HEK293T (cell line): ENCODE results near the gene PLA2G15.

ENCODE experiments used
- CTCF ChIA-PET: fragments of 350-600 bp; formaldehyde crosslinking; extraction: SDS; loops from one replicate; lab custom pipeline; 2021; ENCODE audit warnings: antibody characterized with exemption, inconsistent platforms; lab: Yijun Ruan, JAX
- POLR2A ChIA-PET: fragments of 350-600 bp; formaldehyde crosslinking; extraction: SDS; loops from one replicate; lab custom pipeline; 2020; ENCODE audit warnings: antibody characterized with exemption, inconsistent platforms; lab: Yijun Ruan, JAX
- DNase-seq: peaks from one replicate; pipeline ENCODE4 v3.0.0; 2012; ENCODE audit warnings: mixed read lengths; ENCODE audit errors: extremely low spot score
- ARNT ChIP-seq: fragments of 450-650 bp; IDR thresholded peaks from 2 replicates; pipeline ENCODE4 v1.6.1; 2017; ENCODE audit warnings: mild to moderate bottlenecking
- BHLHE40 ChIP-seq: fragments of 450-650 bp; IDR thresholded peaks from 2 replicates; pipeline ENCODE4 v1.6.1; 2016; ENCODE audit warnings: mild to moderate bottlenecking, moderate library complexity, borderline replicate concordance
- CTBP1 ChIP-seq: fragments of 450-650 bp; IDR thresholded peaks from 2 replicates; pipeline ENCODE4 v1.6.1; 2016; ENCODE audit warnings: borderline replicate concordance
- ELF4 ChIP-seq: fragments of 450-650 bp; IDR thresholded peaks from 2 replicates; pipeline ENCODE4 v1.6.1; 2017; ENCODE audit warnings: antibody characterized with exemption
- FOXA1 ChIP-seq: fragments of 450-650 bp; IDR thresholded peaks from 2 replicates; pipeline ENCODE4 v1.6.1; 2016; ENCODE audit warnings: mild to moderate bottlenecking
- FOXK2 ChIP-seq: fragments of 450-650 bp; IDR thresholded peaks from 2 replicates; pipeline ENCODE4 v1.6.1; 2016; ENCODE audit warnings: mild to moderate bottlenecking
- FOXM1 ChIP-seq: fragments of 450-650 bp; IDR thresholded peaks from 2 replicates; pipeline ENCODE4 v1.6.1; 2017; ENCODE audit warnings: mild to moderate bottlenecking, borderline replicate concordance
- HDGF ChIP-seq: fragments of 450-650 bp; IDR thresholded peaks from 2 replicates; pipeline ENCODE4 v1.6.1; 2017; ENCODE audit warnings: antibody characterized with exemption, borderline replicate concordance
- L3MBTL2 ChIP-seq: fragments of 450-650 bp; conservative IDR thresholded peaks from 2 replicates; pipeline ENCODE4 v1.6.1; 2016; ENCODE audit warnings: mild to moderate bottlenecking
- LEF1 ChIP-seq: fragments of 450-650 bp; IDR thresholded peaks from 2 replicates; pipeline ENCODE4 v1.6.1; 2017; ENCODE audit warnings: mild to moderate bottlenecking, borderline replicate concordance
- NFRKB ChIP-seq: fragments of 450-650 bp; IDR thresholded peaks from 2 replicates; pipeline ENCODE4 v1.6.1; 2016; ENCODE audit warnings: mild to moderate bottlenecking, moderate library complexity
- PKNOX1 ChIP-seq: fragments of 450-650 bp; IDR thresholded peaks from 2 replicates; pipeline ENCODE4 v1.6.1; 2016
- SP1 ChIP-seq: fragments of 450-650 bp; IDR thresholded peaks from 2 replicates; pipeline ENCODE4 v1.6.1; 2017
- SUZ12 ChIP-seq: fragments of 450-650 bp; IDR thresholded peaks from 2 replicates; pipeline ENCODE4 v1.6.1; 2016; ENCODE audit warnings: mild to moderate bottlenecking
- TARDBP ChIP-seq: fragments of 450-650 bp; IDR thresholded peaks from 2 replicates; pipeline ENCODE4 v1.6.1; 2016
- ZNF384 ChIP-seq: fragments of 450-650 bp; IDR thresholded peaks from 2 replicates; pipeline ENCODE4 v1.6.1; 2016

Gene PLA2G15

GRCh38 chr16:68270353-68270752, 25.2 kb downstream of the PLA2G15 start:
- ChIA-PET CTCF (no interaction called here), POLR2A (no interaction called here)
- no peak for TF ChIP-seq L3MBTL2
- TF ChIP-seq ELF4, result no peak
- no peak for TF ChIP-seq LEF1
- TF ChIP-seq SP1, result no peak
- no peak for TF ChIP-seq BHLHE40
- TF ChIP-seq NFRKB, result no peak
- no peak for TF ChIP-seq TARDBP
- TF ChIP-seq FOXM1, result no peak
- no peak for TF ChIP-seq PKNOX1
- no peak for TF ChIP-seq CTBP1
- TF ChIP-seq ARNT, result no peak
- DNase-seq, result no peak

- no peak for DNase-seq
- ChIA-PET CTCF (interaction anchor here (1.3 to 1.4 kb wide), 2 partner anchors 9 to 55 kb away, joined by 3 to 5 read pairs; partner anchors contain the start of gene SLC7A6), POLR2A (interaction anchor here (0.8 to 1.3 kb wide), 2 partner anchors 11 to 12 kb away, joined by 3 read pairs; no protein-coding TSS in a partner anchor)
These were observed 27.5 kb downstream of the PLA2G15 start for GRCh38 chr16:68272507-68273209.

GRCh38 chr16:68273459-68273858, 28.3 kb downstream of the PLA2G15 start:
- ChIA-PET CTCF (interaction anchor here (1.3 to 1.4 kb wide), 2 partner anchors 9 to 54 kb away, joined by 3 to 5 read pairs; partner anchors contain the start of gene SLC7A6), POLR2A (interaction anchor here (1.3 kb wide), 1 partner anchor 10 kb away, joined by 3 read pairs; no protein-coding TSS in a partner anchor)
- TF ChIP-seq FOXM1, result no peak
- TF ChIP-seq LEF1, result no peak
- TF ChIP-seq L3MBTL2, result no peak
- TF ChIP-seq FOXA1, result no peak
- no peak for TF ChIP-seq PKNOX1
- no peak for TF ChIP-seq TARDBP
- no peak for TF ChIP-seq SP1
- TF ChIP-seq FOXK2, result no peak
- no peak for TF ChIP-seq ZNF384
- TF ChIP-seq SUZ12, result no peak
- no peak for TF ChIP-seq HDGF
- no peak for TF ChIP-seq CTBP1
- no peak for TF ChIP-seq ELF4
- no peak for TF ChIP-seq ARNT
- TF ChIP-seq BHLHE40, result no peak
- TF ChIP-seq NFRKB, result no peak
- no peak for DNase-seq

More at GRCh38 chr16:68272507-68273209, 27.5 kb downstream of the PLA2G15 start:
- TF ChIP-seq FOXM1 (no peak), SUZ12 (no peak), TARDBP (no peak)

- no peak for DNase-seq
- TF ChIP-seq ARNT (no peak), SUZ12 (no peak), ELF4 (no peak), SP1 (no peak), CTBP1 (no peak), FOXA1 (no peak), L3MBTL2 (no peak), ZNF384 (no peak), BHLHE40 (no peak), HDGF (no peak), NFRKB (no peak), PKNOX1 (no peak), TARDBP (no peak), FOXK2 (no peak), FOXM1 (no peak), LEF1 (no peak)
- ChIA-PET CTCF (interaction anchor here (0.9 kb wide), 1 partner anchor 10 kb away, joined by 5 read pairs; the partner anchor contains the start of gene SLC7A6), POLR2A (interaction anchor here (1.5 kb wide), 1 partner anchor 25 kb away, joined by 3 read pairs; no protein-coding TSS in a partner anchor)
These were observed 28.7 kb downstream of the PLA2G15 start for GRCh38 chr16:68273896-68274295.

GRCh38 chr16:68274441-68274840, 29.3 kb downstream of the PLA2G15 start:
- TF ChIP-seq FOXA1, result no peak
- TF ChIP-seq HDGF, result no peak
- TF ChIP-seq PKNOX1, result no peak
- TF ChIP-seq FOXK2, result no peak
- TF ChIP-seq SP1, result no peak
- no peak for TF ChIP-seq ZNF384
- no peak for TF ChIP-seq SUZ12
- no peak for TF ChIP-seq TARDBP
- no peak for TF ChIP-seq L3MBTL2
- no peak for TF ChIP-seq LEF1
- CTCF ChIA-PET, result interaction anchor here (0.9 kb wide), 1 partner anchor 11 kb away, joined by 5 read pairs; the partner anchor contains the start of gene SLC7A6
- POLR2A ChIA-PET, result interaction anchor here (1.5 kb wide), 1 partner anchor 25 kb away, joined by 3 read pairs; no protein-coding TSS in a partner anchor
- DNase-seq, result no peak
